Measurements from ENCODE around the gene ATRN.

The ATRN gene

DNA sequence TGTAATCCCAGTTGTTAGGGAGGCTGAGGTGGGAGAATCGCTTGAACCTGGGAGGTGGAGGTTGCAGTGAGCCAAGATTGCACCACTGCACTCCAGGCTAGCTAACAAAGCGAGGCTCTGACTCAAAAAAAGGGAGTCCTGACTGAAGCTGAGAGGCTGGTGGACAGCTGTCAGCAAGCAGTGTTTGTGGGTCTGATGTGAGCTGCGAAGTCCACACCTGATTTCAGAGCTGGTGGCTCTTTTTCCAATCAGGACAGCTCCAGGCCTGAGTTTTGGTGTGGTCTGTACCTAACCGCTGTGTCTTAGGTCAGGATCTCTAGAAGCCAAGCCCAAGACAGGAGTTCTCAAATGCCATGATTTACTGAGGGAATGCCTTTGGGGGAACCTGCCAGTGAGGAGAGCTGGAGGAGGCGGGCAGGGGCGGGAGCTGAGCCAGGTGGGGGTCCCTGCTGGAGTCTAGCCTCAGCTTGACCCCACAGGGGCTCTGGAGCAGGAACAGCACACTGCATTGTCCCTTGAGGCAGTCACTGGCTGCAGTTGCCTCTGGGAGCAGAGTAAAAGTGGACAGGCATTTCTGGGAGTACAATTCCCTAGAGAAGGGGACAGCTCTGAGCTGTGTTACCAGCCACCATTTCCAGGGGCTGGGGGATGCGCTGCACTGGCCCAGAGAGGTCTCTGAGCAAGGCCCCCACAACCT lies 187.3 kb downstream of the ATRN start:
- Histone ChIP-seq H3K9ac (ENCODE audit: insufficient read length, low read depth) (no peak overlapping the region), H3K4me1 (ENCODE audit: insufficient read depth, insufficient read length) (peaks cover 3% of the 10 kb centered on the region), H3K9me3 (ENCODE audit: insufficient read depth, low read length) (peaks cover 16% of the 10 kb centered on the region; the same call in 1 of the 2 replicates), H3K27me3 (ENCODE audit: insufficient read depth, insufficient read length) (no peaks in the 10 kb centered on the region), H3K4me3 (ENCODE audit: insufficient read length, low read depth) (no peak overlapping the region), H3K36me3 (ENCODE audit: insufficient read depth, insufficient read length, low read length) (no peaks in the 10 kb centered on the region)
- TF ChIP-seq YY1 (IDR thresholded peaks at IDR 0.05; ENCODE audit: insufficient read depth, insufficient read length) (no peak), SUZ12 (IDR thresholded peaks at IDR 0.05; ENCODE audit: extremely low read depth, insufficient read depth, insufficient read length) (no peak), ZNF274 (IDR thresholded peaks at IDR 0.05; ENCODE audit: low read depth, low read length) (no peak)
- no peak for DNase-seq (ENCODE audit: low read depth, low spot score)

DNA sequence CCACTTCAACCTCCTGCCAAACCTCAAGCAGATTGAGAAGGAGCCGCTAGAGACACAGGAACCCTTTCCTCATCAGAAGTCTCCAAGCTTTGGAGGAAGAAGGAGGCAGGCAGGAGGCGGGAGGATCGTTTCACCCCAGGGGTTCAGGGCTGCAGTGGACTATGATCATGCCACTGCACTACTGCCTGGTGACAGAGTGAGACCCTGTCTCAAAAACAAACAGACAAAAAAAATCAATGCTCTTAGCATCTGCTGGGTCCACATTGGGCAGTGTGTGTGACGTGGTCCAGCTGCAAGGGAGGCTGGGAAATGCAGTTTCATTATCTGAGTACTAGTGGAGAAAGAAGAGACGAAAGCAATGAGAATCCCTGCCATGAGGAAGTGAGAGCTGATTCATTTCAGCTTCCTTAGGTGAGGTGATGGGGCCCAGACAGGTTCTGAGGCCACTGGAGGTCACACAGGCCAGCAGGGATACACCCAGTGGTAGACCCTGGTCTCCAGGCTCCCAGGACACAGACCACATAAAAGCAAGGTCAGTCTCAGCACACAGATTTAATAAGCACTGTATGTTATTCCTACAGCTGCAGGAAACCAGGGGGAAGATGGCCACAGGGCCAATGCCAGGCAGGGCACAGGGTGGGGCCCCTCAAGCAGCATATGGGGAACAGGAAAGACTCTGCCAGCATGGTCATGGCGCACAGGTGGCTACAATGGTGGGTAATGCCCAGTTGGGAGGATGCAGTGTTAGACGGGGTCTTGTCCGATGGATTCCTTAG lies 188.1 kb downstream of the ATRN start:
- Histone ChIP-seq H3K4me3 (ENCODE audit: insufficient read length, low read depth) (no peak overlapping the region), H3K4me1 (ENCODE audit: insufficient read depth, insufficient read length) (peaks cover 3% of the 10 kb centered on the region), H3K27me3 (ENCODE audit: insufficient read depth, insufficient read length) (no peaks in the 10 kb centered on the region), H3K36me3 (ENCODE audit: insufficient read depth, insufficient read length, low read length) (no peaks in the 10 kb centered on the region), H3K9ac (ENCODE audit: insufficient read length, low read depth) (no peak overlapping the region), H3K9me3 (ENCODE audit: insufficient read depth, low read length) (peaks cover 16% of the 10 kb centered on the region; the same call in 1 of the 2 replicates)
- TF ChIP-seq YY1 (IDR thresholded peaks at IDR 0.05; ENCODE audit: insufficient read depth, insufficient read length) = no peak
- TF ChIP-seq SUZ12 (IDR thresholded peaks at IDR 0.05; ENCODE audit: extremely low read depth, insufficient read depth, insufficient read length) = no peak
- no peak for TF ChIP-seq ZNF274 (IDR thresholded peaks at IDR 0.05; ENCODE audit: low read depth, low read length)
- no peak for DNase-seq (ENCODE audit: low read depth, low spot score)

DNA sequence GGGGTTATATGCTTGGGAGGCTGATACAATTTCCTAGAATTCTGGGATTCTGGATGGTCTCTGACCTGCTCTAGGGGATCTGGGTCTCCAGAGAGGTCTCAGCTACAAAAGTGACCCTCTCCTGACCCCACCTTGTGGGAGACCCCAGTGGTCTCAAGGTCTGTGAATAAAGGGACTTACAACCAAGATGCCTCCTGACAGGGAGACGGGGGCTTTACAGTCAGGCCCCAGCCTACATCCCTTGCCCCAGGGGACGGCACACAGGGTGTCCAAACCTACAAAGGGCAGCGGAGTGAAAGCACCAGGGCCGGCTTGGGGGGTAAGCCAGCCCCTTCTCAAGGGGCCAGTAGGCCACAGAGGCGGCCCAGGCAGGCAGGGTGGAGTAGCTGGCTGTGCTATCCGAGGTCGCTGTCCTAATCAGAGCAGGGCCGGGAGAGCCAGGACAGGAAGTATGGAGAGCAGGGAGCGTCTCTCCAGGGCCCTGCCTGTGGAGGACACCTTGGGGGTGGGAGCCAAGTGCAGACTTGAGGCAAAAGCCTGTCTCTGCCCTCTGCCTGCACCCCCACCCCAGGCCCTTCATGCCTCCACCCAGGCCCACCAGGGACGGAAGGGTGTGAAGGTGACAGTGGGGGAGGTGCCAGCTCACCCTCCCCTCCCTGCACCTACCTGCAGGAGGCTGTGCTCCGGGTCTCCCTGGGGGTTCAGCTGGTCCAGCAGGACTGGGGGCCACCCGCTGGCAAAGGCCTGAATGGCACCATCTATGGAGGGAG lies 188.9 kb downstream of the ATRN start:
- peaks cover 3% of the 10 kb centered on the region for H3K4me1 ChIP-seq (ENCODE audit: insufficient read depth, insufficient read length)
- no peak for DNase-seq (ENCODE audit: low read depth, low spot score)
- H3K9ac ChIP-seq (ENCODE audit: insufficient read length, low read depth) = no peak overlapping the region
- peaks cover 16% of the 10 kb centered on the region; the same call in 1 of the 2 replicates for H3K9me3 ChIP-seq (ENCODE audit: insufficient read depth, low read length)
- no peak overlapping the region for H3K4me3 ChIP-seq (ENCODE audit: insufficient read length, low read depth)
- no peaks in the 10 kb centered on the region for H3K36me3 ChIP-seq (ENCODE audit: insufficient read depth, insufficient read length, low read length)
- no peak for TF ChIP-seq SUZ12 (IDR thresholded peaks at IDR 0.05; ENCODE audit: extremely low read depth, insufficient read depth, insufficient read length)
- no peak for TF ChIP-seq YY1 (IDR thresholded peaks at IDR 0.05; ENCODE audit: insufficient read depth, insufficient read length)
- TF ChIP-seq ZNF274 (IDR thresholded peaks at IDR 0.05; ENCODE audit: low read depth, low read length) = no peak
- no peaks in the 10 kb centered on the region for H3K27me3 ChIP-seq (ENCODE audit: insufficient read depth, insufficient read length)

DNA sequence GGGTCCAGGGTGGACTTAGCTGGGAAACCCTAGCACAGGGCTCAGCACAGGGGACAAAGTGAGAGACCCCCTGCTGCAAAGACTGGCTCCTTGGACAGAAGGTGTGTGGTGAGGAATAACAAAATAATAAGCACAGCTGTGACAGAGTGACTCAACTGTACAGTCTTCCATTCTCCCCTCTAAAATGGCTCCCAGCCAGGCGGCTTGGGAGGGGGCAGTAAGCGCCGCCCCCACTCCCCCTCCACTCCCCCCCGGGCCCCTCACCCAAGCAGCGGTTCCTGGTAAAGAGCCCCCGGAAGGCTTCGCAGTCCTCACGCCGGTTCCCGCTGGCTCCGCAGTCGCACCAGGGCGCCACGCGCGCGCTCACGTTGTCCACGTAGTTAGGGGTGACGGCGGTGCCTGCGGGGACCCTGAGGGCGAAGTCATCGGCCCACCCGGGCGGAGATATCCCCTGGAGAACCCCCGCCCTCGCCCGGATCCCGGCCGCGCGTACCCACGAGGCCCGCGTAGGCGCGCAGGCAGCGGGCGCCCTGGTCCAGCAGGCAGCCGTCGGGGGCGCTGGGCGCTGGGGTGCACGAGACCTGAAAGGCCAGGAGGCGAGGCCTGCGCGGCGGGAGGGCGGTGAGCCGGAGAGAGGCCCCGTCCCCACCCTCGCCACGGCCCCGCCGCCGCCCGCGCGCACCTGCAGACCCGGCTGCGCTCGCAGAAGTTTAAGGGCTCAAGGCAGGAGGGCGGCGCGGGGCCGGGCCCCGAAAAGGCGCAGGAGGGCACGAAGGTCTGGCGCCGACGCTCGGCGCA lies 189.6 kb downstream of the ATRN start:
- no peak overlapping the region for H3K4me3 ChIP-seq (ENCODE audit: insufficient read length, low read depth)
- no peak overlapping the region for H3K9ac ChIP-seq (ENCODE audit: insufficient read length, low read depth)
- no peak for DNase-seq (ENCODE audit: low read depth, low spot score)
- H3K9me3 ChIP-seq (ENCODE audit: insufficient read depth, low read length) = peaks cover 16% of the 10 kb centered on the region; the same call in 1 of the 2 replicates
- H3K4me1 ChIP-seq (ENCODE audit: insufficient read depth, insufficient read length) = peaks cover 3% of the 10 kb centered on the region
- TF ChIP-seq ZNF274 (IDR thresholded peaks at IDR 0.05; ENCODE audit: low read depth, low read length) (no peak), YY1 (IDR thresholded peaks at IDR 0.05; ENCODE audit: insufficient read depth, insufficient read length) (no peak)
- no peaks in the 10 kb centered on the region for H3K27me3 ChIP-seq (ENCODE audit: insufficient read depth, insufficient read length)
- no peaks in the 10 kb centered on the region for H3K36me3 ChIP-seq (ENCODE audit: insufficient read depth, insufficient read length, low read length)

DNA sequence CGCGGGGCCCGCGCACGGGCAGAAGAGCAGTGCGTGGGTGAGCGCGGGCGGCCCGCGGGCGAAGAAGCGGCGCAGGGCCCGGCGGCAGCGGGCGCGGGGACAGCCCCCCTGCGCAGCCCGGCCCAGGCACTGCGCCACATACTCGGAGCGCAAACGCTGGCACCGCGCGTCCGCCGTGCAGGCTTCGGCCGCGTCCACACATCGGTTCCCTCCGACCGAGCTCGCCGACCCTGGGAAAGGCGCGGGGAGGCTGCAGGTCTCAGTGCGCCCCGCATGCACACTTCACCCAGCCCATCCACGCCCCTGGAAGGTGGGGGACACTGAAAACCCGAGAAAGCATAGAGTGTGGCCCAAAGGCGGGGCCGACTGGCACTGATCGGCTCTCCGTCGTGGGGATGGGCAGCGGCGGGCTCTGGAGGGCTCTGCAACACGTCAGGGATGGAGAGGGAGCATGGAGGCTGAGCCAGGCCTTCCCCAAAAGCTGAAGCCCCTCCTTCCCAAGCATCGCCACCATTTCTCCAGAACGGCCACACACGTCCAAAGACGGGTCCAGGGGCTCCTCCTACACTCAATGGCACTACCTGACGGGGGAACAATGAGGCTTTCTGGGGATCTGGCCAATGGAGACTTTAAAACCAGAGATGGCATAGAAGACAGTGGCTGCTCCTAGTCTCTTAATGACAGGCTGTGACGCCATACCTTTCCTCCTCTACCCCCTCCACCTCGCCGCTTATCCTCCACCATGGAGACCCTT lies 190.4 kb downstream of the ATRN start:
- no peak for DNase-seq (ENCODE audit: low read depth, low spot score)
- Histone ChIP-seq H3K9me3 (ENCODE audit: insufficient read depth, low read length) (peaks cover 16% of the 10 kb centered on the region; the same call in 1 of the 2 replicates), H3K27me3 (ENCODE audit: insufficient read depth, insufficient read length) (no peaks in the 10 kb centered on the region), H3K4me3 (ENCODE audit: insufficient read length, low read depth) (no peak overlapping the region), H3K9ac (ENCODE audit: insufficient read length, low read depth) (no peak overlapping the region), H3K36me3 (ENCODE audit: insufficient read depth, insufficient read length, low read length) (no peaks in the 10 kb centered on the region), H3K4me1 (ENCODE audit: insufficient read depth, insufficient read length) (peaks cover 3% of the 10 kb centered on the region)
- TF ChIP-seq SUZ12 (IDR thresholded peaks at IDR 0.05; ENCODE audit: extremely low read depth, insufficient read depth, insufficient read length) (no peak), ZNF274 (IDR thresholded peaks at IDR 0.05; ENCODE audit: low read depth, low read length) (no peak), YY1 (IDR thresholded peaks at IDR 0.05; ENCODE audit: insufficient read depth, insufficient read length) (no peak)
